Middle frontal gyrus (tissue), 1 donor: ENCODE data around the gene CDH23.

ENCODE experiments used
- DNase-seq: peaks from one replicate; pipeline ENCODE4 v3.0.0-alpha.2; 2015; ENCODE audit warnings: low spot score; ENCODE audit errors: extremely low spot score

CDH23 gene

DNA sequence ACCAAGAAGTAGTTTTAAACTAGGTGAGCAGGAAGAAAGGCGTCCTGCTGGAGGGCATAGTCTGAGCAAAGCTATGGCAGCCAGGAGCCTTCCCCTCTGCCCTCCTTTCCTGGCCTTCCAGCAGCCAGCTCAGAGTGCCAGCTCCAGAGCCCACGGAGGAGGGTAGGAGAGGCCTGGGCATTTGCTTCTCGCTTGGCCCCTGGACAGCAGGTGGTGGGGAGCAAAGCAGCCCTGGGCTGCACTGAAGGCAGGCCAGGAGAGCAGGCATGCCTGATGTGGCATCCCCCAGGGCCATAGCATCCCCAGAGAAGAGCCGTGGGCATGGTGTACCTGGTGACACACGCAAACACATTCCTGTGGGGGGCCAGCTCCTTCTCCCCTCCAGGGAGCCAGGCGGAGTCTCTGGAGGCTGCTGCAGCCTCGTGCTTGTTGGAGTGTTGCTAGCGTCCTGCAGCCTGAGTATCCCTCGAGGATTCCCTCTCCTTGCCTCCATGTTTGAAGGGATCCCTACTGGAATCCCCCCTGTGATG, 43.9 kb downstream of the CDH23 start:
- DNase-seq: no peak

DNA sequence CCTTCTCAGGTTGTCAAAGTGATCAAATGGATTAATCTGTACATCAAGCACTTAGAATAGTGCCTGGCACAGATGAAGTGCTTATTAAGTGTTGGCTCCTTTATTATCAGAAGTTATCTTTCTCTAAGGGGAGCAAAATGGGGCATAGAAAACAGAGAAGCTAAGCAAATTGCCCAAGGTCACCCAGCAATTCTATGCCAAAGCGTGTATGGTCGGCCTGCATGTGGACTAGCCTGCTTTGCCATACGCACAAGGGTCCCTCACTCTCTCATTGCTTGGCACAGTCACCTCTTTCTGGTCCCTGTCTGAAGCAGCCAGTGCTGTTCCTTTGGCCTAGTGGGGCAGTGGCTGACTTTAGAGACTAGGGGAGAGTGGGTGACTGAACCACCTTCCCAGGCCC, 45.3 kb downstream of the CDH23 start:
- DNase-seq: no peak

DNA sequence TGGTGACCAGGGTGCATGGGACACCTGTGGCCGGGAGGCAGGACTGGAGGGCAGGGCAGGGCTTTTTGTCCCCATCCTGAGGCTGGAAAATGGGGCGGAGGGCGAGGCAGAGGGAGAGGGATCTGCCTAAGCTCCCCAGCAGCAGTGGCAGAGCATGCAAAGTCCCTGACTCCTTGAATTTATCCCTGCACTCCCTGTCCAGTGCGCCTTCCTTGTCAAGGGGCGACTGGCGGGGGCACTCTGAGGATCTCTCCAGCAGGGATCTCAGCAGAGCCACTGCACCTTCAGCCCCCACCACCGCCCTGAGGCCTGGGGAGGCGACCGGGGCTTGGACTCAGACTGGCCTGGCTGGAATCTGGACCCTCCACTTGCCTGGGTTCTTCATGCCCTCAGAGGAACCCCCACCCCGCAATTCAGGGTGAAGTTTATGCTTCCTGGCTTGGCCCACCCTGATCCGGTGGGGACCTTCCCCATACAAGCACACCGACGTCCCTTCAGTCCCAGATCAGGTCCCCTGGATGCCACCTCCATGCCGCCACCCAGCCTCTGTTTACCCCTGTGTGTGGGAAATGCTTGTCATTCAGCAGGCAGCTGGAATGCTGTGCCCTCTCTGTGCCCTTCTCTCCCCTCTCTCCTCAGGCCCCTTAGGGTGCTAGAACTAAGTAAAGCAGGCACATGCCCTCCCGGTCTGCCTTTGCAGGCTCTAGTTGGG, 46.3 kb downstream of the CDH23 start:
- DNase-seq: no peak

GRCh38 chr10:71443676-71444075, 47.0 kb downstream of the CDH23 start:
- DNase-seq: no peak

DNA sequence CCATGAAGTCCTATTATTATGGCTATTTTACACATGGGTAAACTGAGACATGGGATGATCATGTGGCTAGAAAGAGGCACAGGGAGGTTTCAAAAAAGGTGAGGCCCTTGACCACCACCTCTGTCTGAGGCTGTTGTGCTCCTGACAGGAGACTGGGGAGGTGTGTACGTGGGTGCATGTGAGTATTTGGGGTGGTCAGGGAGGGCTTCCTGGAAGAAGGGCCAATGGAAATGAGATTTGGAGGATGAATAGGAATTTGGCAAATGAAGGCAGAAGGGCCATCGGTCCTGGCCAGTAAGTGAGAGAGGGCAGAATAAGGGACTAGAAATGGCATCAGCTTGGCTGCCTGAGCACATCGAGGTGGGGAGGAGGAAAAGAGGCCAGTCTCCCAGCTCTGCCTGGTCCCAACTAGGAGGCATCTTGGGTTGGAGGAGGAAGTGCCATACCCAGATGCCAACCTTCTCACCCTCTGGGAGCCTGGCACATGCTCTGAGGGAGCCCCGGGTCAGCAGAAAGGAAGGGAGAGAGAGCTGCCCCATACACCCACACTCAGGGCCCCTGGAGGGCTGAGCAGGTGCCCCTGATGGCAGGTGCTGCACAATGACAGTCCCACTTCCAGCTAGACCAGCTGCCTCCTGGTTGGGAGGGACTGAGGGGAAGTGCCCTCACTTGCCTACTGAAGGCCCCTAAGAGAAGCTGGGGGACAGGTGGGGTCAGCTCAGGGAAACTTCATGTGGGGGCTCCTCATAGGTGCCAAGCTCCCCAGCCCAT, 47.7 kb downstream of the CDH23 start:
- no peak for DNase-seq

- no peak for DNase-seq
Measured at GRCh38 chr10:71447676-71448075, 51.0 kb downstream of the CDH23 start.

- DNase-seq: no peak
Measured at GRCh38 chr10:71448146-71448545, 51.4 kb downstream of the CDH23 start.

DNA sequence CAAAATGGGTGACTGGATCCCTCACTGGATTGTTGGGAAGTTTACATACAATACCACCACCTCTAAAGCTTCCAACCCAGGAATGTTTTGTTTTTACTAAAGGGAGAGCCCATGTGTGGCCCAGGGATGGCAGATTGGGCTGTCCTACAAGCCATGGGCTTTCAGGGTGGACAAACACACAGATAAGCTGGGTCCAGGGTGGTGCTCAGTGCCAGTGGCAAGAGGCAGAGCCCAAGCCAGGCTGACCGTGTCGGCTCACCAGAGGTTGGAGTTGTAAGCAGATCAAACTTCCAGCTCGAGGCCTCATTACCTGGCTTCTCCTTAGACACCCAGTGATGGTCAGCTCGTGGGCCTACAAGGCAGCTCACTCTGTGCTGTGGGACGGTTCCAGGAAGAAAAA, 52.3 kb downstream of the CDH23 start:
- DNase-seq: no peak

DNA sequence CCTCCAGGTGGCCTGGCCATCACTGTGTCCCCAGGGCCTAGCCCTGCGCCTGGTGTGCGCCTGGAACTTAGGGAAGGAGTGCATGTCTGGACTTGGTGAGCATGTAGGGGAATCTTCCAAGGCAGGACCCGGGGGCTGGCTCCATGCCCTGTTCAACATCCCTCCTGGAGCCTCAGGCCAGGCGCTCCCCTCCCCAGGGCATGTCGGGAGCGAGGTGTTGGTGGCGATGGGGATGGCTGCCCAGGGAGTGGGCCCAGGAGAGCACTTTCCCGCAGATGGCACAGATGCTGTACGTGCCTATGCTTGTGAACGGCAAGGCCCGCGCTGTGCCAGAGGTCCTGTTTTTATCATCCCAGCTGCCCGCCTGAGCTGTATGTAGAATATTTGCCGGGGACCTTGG, 55.0 kb downstream of the CDH23 start:
- no peak for DNase-seq

DNA sequence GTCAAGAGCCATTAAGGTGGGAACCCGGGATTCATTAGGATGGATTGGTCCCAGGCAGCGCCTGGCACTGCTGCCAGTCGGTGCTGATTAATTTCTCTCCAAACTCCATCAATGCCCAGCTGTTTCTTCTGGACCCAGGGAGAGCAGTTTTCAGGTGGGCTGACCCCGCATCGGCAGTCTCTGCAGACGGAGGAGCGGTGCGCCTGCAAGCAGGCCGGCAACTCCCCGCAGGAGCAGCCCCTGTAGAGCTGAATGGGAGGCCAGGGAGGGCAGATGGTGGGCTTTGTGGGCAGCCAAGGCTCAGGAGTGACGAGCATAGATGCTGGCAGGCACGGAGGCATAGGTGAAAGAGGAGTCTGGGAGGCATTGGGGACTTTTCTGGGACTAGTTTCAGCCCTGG, 56.5 kb downstream of the CDH23 start:
- no peak for DNase-seq

DNA sequence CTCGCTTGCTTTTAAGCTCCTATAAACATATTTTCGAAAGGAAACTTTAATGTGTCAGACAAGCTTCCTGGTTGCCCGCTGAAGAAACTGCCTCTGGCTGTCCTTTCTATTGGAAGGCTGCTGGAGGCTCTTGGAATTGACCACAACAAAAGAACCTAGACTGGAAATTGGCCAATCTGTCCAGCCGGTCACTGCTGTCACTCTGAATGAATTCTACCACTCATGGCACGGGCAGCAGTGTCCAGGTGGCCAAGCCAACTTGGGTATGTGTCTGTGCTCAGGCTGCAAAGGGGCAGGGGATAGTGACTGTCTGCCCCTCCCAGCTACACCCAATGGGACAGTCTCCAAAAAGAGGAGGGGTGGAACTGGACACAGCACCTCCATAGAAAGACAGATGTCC, 57.6 kb downstream of the CDH23 start:
- DNase-seq: no peak

DNA sequence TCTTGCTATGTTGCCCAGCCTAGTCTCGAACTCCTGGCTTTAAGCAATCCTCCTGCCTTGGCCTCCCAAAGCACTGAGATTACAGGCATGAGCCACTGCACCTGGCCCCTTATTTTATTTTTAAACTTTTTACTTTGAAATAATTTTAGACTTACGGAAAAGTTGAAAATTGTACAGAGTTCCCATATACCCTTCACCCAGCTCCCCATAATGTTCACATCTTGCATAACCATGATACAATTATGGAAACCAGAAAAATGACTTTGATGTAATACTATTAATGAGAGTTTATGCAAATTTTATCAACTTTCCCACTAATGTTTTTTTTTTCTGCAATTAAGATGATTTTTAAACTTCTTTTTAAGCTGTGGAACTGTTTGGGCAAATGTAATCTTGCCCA, 58.3 kb downstream of the CDH23 start:
- DNase-seq: no peak

- no peak for DNase-seq
Measured at GRCh38 chr10:71456631-71457030, 59.9 kb downstream of the CDH23 start.

- DNase-seq: no peak
Measured at GRCh38 chr10:71457908-71458307, 61.2 kb downstream of the CDH23 start.

GRCh38 chr10:71458387-71458786, 61.7 kb downstream of the CDH23 start:
- DNase-seq: no peak

DNA sequence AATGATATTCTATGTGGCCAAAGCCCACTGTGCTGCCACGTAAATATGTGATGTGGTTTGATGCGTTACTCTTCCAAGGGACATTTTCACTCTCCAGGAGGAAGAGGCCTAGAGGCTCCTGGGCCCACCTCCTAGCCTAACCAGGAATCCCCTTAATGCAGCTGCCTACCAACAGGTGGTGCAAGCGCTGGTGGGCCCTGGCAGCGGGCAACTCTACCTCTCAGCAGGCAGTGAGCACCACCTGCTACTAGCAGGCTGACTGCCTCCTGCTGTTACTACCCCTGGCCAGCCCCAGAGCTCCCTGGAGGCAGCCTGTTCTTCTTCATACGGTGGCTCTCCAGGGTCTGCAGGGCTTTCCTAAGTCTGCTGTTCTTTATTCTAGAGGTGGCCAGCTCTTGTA, 62.8 kb downstream of the CDH23 start:
- DNase-seq: no peak

- DNase-seq: no peak
Measured at GRCh38 chr10:71460615-71461014, 63.9 kb downstream of the CDH23 start.

- no peak for DNase-seq
Measured at GRCh38 chr10:71461457-71461856, 64.7 kb downstream of the CDH23 start.

DNA sequence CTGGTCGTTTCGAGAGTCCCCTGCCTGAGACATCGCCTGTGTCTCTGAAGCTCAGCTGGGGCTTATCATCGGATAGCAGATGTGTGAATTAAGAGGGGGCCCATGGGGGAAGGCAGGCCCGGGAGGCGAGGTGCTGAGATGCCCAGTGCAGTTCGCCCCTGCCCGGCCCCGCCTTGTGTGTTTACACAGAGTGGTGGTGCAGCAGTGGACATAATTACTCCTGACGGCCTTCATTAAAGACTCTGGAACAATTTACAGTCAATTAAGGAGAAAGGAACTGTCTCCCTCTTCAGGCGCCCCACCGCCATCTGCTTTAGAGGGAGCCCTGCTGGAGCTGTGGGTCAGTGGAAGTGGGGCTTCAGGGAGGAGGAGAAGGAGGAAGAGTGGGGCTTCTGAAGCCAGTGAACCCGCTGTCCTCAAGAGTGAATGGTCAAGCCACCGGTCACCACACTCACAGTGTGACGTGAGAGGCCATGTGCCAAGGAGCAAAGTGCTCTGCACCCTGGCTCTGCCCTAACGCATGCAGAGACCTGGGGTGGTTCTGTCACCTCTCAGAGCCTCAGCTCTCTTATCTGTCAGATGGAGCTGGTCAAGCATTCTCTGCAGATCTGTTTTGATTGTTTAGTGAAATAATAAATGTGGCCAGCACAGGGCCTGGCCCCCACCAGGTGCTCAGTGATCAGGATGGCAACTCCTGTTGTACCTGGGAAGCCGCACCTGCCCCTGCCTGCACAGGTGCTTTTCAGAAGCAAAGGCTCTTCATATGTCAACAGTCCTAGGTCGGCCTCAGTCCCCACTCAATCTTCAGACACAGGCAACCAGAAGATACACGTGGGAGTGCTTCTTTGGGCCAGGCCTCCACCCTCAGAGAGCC, 65.6 kb downstream of the CDH23 start:
- no peak for DNase-seq

- DNase-seq: no peak
Measured at GRCh38 chr10:71463111-71463510, 66.4 kb downstream of the CDH23 start.

DNA sequence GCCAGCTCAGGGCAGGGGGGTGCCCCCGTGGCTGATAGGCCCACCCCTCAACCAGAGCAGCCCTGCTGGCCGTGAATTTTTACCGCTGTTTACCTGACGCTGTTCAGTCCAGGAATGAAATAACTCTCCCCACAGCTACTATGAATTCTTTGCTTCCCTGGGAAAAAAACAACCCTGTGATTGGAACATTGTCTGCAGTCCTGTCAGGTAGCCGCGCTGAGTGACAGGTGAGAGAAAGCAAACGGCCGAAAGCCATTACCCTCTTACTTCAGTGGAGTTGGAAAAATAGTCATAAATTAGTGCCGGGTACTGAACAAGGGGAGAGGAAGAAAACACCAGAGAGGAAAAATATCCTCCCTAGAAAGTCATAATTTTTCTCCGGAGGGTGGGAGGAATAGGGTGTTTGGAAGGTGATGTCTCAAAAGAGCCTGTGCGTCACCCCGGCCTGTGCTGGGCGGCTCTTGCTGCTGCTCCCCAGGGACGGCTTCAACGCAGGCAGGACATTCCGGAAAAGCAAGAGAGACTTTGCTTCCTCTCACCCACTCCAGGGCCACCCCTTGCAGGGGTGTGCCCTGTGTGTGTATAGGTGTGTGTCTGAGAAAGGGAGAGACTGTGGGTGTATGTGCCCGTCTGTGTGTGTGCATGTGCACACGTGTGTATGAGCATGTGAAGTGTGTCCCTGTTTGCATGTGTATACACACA, 69.0 kb downstream of the CDH23 start:
- DNase-seq: no peak
